ENCODE data around the gene FYB2.

The FYB2 gene

GRCh38 chr1:56819387-56819899 is at the start of gene FYB2:
FYB2 (minus strand) TSS chr1:56819404; CDS start chr1:56819290, 114 bp downstream.
- TF ChIP-seq CTCF (IDR thresholded peaks at IDR 0.05) (no peak), ZFX (IDR thresholded peaks at IDR 0.05; ENCODE audit: borderline replicate concordance) (no peak)
- H3K27ac ChIP-seq: peak within 1 kb of the TSS; percentile 56

GRCh38 chr1:56868761-56869160 is 49.6 kb upstream of the FYB2 start:
- TF ChIP-seq ZFX (IDR thresholded peaks at IDR 0.05; ENCODE audit: borderline replicate concordance) (no peak), CTCF (IDR thresholded peaks at IDR 0.05) (no peak)
- no peak overlapping the region for H3K27ac ChIP-seq

- TF ChIP-seq ZFX (IDR thresholded peaks at IDR 0.05; ENCODE audit: borderline replicate concordance) (no peak), CTCF (IDR thresholded peaks at IDR 0.05) (no peak)
- H3K27ac ChIP-seq: no peak overlapping the region
Measured at GRCh38 chr1:56867491-56867890, 48.3 kb upstream of the FYB2 start.

GRCh38 chr1:56866656-56867055 is 47.5 kb upstream of the FYB2 start:
- H3K27ac ChIP-seq: no peak overlapping the region
- TF ChIP-seq ZFX (IDR thresholded peaks at IDR 0.05; ENCODE audit: borderline replicate concordance): no peak
- TF ChIP-seq CTCF (IDR thresholded peaks at IDR 0.05): no peak

- TF ChIP-seq CTCF (IDR thresholded peaks at IDR 0.05) (no peak), ZFX (IDR thresholded peaks at IDR 0.05; ENCODE audit: borderline replicate concordance) (no peak)
- no peak overlapping the region for H3K27ac ChIP-seq
Measured at GRCh38 chr1:56864430-56864829, 45.2 kb upstream of the FYB2 start.

- no peak overlapping the region for H3K27ac ChIP-seq
- no peak for TF ChIP-seq ZFX (IDR thresholded peaks at IDR 0.05; ENCODE audit: borderline replicate concordance)
- no peak for TF ChIP-seq CTCF (IDR thresholded peaks at IDR 0.05)
Measured at GRCh38 chr1:56863265-56863992, 44.2 kb upstream of the FYB2 start.

GRCh38 chr1:56859287-56859686 is 40.1 kb upstream of the FYB2 start:
- no peak for TF ChIP-seq CTCF (IDR thresholded peaks at IDR 0.05)
- no peak overlapping the region for H3K27ac ChIP-seq

All from 22Rv1 (cell line).